ENCODE measurements around the gene GALNT7. TPM values are rescaled to one million over a fixed set of nuclear protein-coding genes. Genes with fewer than 3 reads are reported as not detected.

Gene GALNT7
- total and polyA plus RNA-seq, 4 donors = 9.3 to 32.7 (median 14.3) TPM

DNA sequence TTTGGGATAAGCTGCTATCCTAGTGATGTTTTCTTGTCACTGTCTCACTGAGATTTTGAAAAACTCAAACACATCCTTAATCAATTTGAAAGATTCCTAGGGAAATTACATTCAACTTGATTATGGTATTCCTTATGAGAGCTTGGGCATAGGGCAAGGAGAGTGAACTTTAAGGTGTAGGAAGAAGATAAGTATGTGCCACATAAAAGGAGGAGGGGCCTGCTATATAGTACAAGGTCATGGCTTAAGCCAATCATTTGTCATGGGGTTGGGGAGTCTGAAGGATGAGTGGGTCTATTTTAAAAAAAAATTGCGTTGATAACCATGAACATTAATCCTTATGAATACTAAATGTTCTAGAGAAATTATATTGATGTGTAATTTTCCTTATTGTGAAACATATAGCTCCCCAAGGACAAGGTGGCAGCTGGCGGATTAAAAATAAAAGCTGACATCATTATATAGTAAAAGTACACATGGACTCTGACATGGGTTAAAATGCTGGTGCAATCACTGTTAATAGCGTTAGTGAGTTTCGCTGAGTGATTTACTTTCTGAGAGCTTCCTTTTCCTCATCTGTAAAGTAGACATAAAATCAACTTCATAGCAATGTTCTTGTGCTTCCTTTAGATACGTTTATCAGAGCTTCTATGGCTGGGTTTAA, 17.4 kb downstream of the GALNT7 start:
- ATAC-seq (ENCODE audit: insufficient read depth, low FRiP score) = no peak
- Histone ChIP-seq H3K9me3 (ENCODE audit: control insufficient read depth in 4 of 4, insufficient read depth in 3 of 4, low read length in 3 of 4) (no peaks in the 10 kb centered on the region), H3K4me3 (no peak overlapping the region), H3K27me3 (ENCODE audit: control insufficient read depth in 3 of 3, insufficient read depth in 3 of 3, low read length in 2 of 3) (no peaks in the 10 kb centered on the region), H3K27ac (ENCODE audit: low read depth in 1 of 2, low read length in 1 of 2) (no peak overlapping the region), H3K4me1 (ENCODE audit: control insufficient read depth in 5 of 5, insufficient read depth in 5 of 5, low read length in 5 of 5) (peaks cover 0 to 7% (median 2%) of the 10 kb centered on the region in 5 donors), H3K36me3 (ENCODE audit: control insufficient read depth in 4 of 4, insufficient read depth in 4 of 4, low read length in 4 of 4) (no peaks in the 10 kb centered on the region), H3K9ac (ENCODE audit: insufficient read depth in 1 of 2, low read length in 2 of 2) (no peak overlapping the region)
- 20 to 32% methylated on average over 5 of the region's 5 CpGs for WGBS, 2 donors
- TF ChIP-seq, protein P1, sequence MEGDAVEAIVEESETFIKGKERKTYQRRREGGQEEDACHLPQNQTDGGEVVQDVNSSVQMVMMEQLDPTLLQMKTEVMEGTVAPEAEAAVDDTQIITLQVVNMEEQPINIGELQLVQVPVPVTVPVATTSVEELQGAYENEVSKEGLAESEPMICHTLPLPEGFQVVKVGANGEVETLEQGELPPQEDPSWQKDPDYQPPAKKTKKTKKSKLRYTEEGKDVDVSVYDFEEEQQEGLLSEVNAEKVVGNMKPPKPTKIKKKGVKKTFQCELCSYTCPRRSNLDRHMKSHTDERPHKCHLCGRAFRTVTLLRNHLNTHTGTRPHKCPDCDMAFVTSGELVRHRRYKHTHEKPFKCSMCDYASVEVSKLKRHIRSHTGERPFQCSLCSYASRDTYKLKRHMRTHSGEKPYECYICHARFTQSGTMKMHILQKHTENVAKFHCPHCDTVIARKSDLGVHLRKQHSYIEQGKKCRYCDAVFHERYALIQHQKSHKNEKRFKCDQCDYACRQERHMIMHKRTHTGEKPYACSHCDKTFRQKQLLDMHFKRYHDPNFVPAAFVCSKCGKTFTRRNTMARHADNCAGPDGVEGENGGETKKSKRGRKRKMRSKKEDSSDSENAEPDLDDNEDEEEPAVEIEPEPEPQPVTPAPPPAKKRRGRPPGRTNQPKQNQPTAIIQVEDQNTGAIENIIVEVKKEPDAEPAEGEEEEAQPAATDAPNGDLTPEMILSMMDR (IDR thresholded peaks at IDR 0.05; ENCODE audit: control extremely low read depth, extremely low read depth) = no peak
- DNase-seq = peak in 2 of 3 donors; percentile 31 to 33

DNA sequence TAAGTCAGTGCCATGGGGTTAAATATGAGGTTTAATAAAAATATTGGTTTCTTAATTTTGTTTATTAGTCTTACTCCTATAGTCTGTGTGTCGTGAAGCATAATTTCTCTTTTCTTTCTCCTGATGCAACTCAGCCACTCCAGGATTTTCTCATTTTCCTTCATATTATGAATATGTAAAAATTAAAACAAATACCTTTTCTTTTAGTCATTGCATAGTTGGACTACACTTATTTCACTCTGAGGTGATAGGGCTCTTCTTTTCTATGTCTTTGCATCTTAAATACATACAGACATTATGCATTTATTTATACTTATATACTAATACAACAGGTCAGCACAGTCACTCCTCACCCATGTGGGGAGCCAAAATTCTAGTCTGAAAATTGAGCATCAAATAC, 19.1 kb downstream of the GALNT7 start:
- 91 to 97% methylated on average over 1 of the region's 1 CpG for WGBS, 2 donors

DNA sequence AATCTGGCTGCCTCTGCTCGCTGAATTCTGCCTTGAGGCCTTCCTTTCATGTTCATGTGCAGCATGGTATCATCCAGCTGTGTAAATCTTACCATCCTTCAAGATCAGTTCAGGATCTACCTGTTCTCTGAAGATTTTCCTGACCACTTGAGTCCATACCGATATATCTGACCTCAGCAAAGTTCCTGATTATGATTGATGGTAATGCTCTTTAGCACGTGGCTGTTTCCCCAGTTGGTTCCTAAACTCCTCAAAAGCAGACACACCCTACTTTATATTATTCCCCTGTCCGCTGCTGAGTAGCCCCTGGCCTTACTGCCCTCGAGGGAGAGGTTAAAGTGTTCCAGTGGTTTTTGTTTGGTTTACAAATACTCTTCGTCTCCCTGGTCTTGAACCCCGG, 20.0 kb downstream of the GALNT7 start:
- no peak for ATAC-seq (ENCODE audit: insufficient read depth, low FRiP score)

More for the DNA sequence above, 19.1 kb downstream of the GALNT7 start:
- no peaks in the 10 kb centered on the region for H3K36me3 ChIP-seq (ENCODE audit: control insufficient read depth in 4 of 4, insufficient read depth in 4 of 4, low read length in 4 of 4)
- H3K9me3 ChIP-seq (ENCODE audit: control insufficient read depth in 4 of 4, insufficient read depth in 3 of 4, low read length in 3 of 4) = no peaks in the 10 kb centered on the region
- H3K9ac ChIP-seq (ENCODE audit: insufficient read depth in 1 of 2, low read length in 2 of 2) = no peak overlapping the region
- H3K27me3 ChIP-seq (ENCODE audit: control insufficient read depth in 3 of 3, insufficient read depth in 3 of 3, low read length in 2 of 3) = no peaks in the 10 kb centered on the region
- H3K27ac ChIP-seq (ENCODE audit: low read depth in 1 of 2, low read length in 1 of 2) = no peak overlapping the region
- ATAC-seq (ENCODE audit: insufficient read depth, low FRiP score) (no peak), DNase-seq (no peak)
- H3K4me3 ChIP-seq = no peak overlapping the region
- TF ChIP-seq, protein P1 (IDR thresholded peaks at IDR 0.05; ENCODE audit: control extremely low read depth, extremely low read depth) = no peak
- peaks cover 0 to 7% (median 3%) of the 10 kb centered on the region in 5 donors for H3K4me1 ChIP-seq (ENCODE audit: control insufficient read depth in 5 of 5, insufficient read depth in 5 of 5, low read length in 5 of 5)

More for the DNA sequence above, 20.0 kb downstream of the GALNT7 start:
- H3K27me3 ChIP-seq (ENCODE audit: control insufficient read depth in 3 of 3, insufficient read depth in 3 of 3, low read length in 2 of 3) = no peaks in the 10 kb centered on the region
- no peak for DNase-seq
- H3K9ac ChIP-seq (ENCODE audit: insufficient read depth in 1 of 2, low read length in 2 of 2) = no peak overlapping the region
- no peaks in the 10 kb centered on the region for H3K36me3 ChIP-seq (ENCODE audit: control insufficient read depth in 4 of 4, insufficient read depth in 4 of 4, low read length in 4 of 4)
- H3K9me3 ChIP-seq (ENCODE audit: control insufficient read depth in 4 of 4, insufficient read depth in 3 of 4, low read length in 3 of 4) = no peaks in the 10 kb centered on the region
- no peak overlapping the region for H3K4me3 ChIP-seq
- H3K4me1 ChIP-seq (ENCODE audit: control insufficient read depth in 5 of 5, insufficient read depth in 5 of 5, low read length in 5 of 5) = peaks cover 0 to 7% (median 3%) of the 10 kb centered on the region in 5 donors
- 66% methylated on average over 7 of the region's 7 CpGs for WGBS, 2 donors
- peak overlapping the region in 1 of 2 donors; percentile 27 for H3K27ac ChIP-seq (ENCODE audit: low read depth in 1 of 2, low read length in 1 of 2)
- TF ChIP-seq, protein P1 (IDR thresholded peaks at IDR 0.05; ENCODE audit: control extremely low read depth, extremely low read depth) = no peak
